MCF 10A (cell line): ENCODE data around the gene ANO2. TPM values are rescaled to one million over a fixed set of nuclear protein-coding genes. Genes with fewer than 3 reads are reported as not detected.

Experiments used
- BruUV-seq: library from RNA; stranded (reverse); fragments of 400-500 nt; replicated peaks from 2 replicates; lab custom pipeline; 2021; lab: Mats Ljungman, UMichigan
- CTCF ChIA-PET: fragments of 300-600 bp; sonication (Branson Sonifier 250); formaldehyde crosslinking; extraction: SDS; loops from one replicate; lab custom pipeline; 2021; ENCODE audit warnings: antibody characterized with exemption, inconsistent platforms; lab: Yijun Ruan, JAX
- POLR2A ChIA-PET: fragments of 300-600, 350-650 bp; sonication (Branson Sonifier 250); formaldehyde crosslinking; extraction: SDS; loops from one replicate; lab custom pipeline; 2020; ENCODE audit warnings: antibody characterized with exemption, inconsistent platforms; lab: Yijun Ruan, JAX
- DNase-seq: peaks from one replicate; pipeline ENCODE4 v3.0.0-alpha.2; 2018; ENCODE audit not compliant: unreplicated experiment
- H3K27ac Mint-ChIP-seq: one replicate; pipeline ENCODE4 v1.8.0; 2022; ENCODE audit warnings: mild to moderate bottlenecking, low read depth, mixed read lengths; ENCODE audit not compliant: unreplicated experiment
- H3K27me3 Mint-ChIP-seq: one replicate; pipeline ENCODE4 v1.8.0; 2022; ENCODE audit warnings: mixed read lengths; ENCODE audit not compliant: insufficient read depth, unreplicated experiment
- H3K36me3 Mint-ChIP-seq: one replicate; pipeline ENCODE4 v1.8.0; 2022; ENCODE audit warnings: mild to moderate bottlenecking, moderate library complexity, mixed read lengths; ENCODE audit not compliant: insufficient read depth, unreplicated experiment
- H3K4me1 Mint-ChIP-seq: one replicate; pipeline ENCODE4 v1.8.0; 2022; ENCODE audit warnings: mixed read lengths; ENCODE audit not compliant: insufficient read depth, unreplicated experiment
- H3K4me3 Mint-ChIP-seq: one replicate; pipeline ENCODE4 v1.8.0; 2022; ENCODE audit warnings: mild to moderate bottlenecking, moderate library complexity, mixed read lengths; ENCODE audit not compliant: unreplicated experiment
- H3K9me3 Mint-ChIP-seq: one replicate; pipeline ENCODE4 v1.8.0; 2022; ENCODE audit warnings: mixed read lengths; ENCODE audit not compliant: unreplicated experiment
- CTCF ChIP-seq: fragments of 200-600 bp; IDR thresholded peaks from one replicate; pipeline ENCODE4 v1.8.0; 2022; ENCODE audit warnings: antibody characterized with exemption, mild to moderate bottlenecking; ENCODE audit not compliant: unreplicated experiment
- intact Hi-C: fragments of 100-400 bp; cut with micrococcal nuclease; formaldehyde crosslinking; loops from 2 replicates; pipeline ENCODE4 v1.14.1; 2022
- total RNA-seq: library from RNA; stranded (reverse); gene quantifications from 2 replicates; pipeline ENCODE4 v1.2.3, GENCODE V29; 2022

ANO2 gene
- total RNA-seq, 1 experiment from 2014 or later = not detected

- ChIA-PET POLR2A (no interaction called here), CTCF (interaction anchor here (1.5 to 3.0 kb wide), 2 partner anchors 19 to 70 kb away, joined by 5 to 14 read pairs; no protein-coding TSS in a partner anchor)
- no peaks in the 10 kb centered on the region for H3K9me3 Mint-ChIP-seq
- TF ChIP-seq CTCF = no peak
- H3K4me3 Mint-ChIP-seq = no peak overlapping the region
- H3K27ac Mint-ChIP-seq = no peak overlapping the region
- intact Hi-C loops = no loop called here
- BruUV-seq = no TSS peak
- H3K27me3 Mint-ChIP-seq = peaks cover 61% of the 10 kb centered on the region
- H3K4me1 Mint-ChIP-seq = no peaks in the 10 kb centered on the region
- H3K36me3 Mint-ChIP-seq = no peaks in the 10 kb centered on the region
- DNase-seq = no peak
Measured at GRCh38 chr12:5969156-5969973, 24.3 kb upstream of the ANO2 start.

- DNase-seq = no peak
- H3K9me3 Mint-ChIP-seq = no peaks in the 10 kb centered on the region
- no peaks in the 10 kb centered on the region for H3K4me1 Mint-ChIP-seq
- CTCF ChIA-PET = interaction anchor here (1.1 to 5.6 kb wide), 4 partner anchors 11 to 24 kb away, joined by 3 to 37 read pairs (median 8); no protein-coding TSS in a partner anchor
- H3K36me3 Mint-ChIP-seq = no peaks in the 10 kb centered on the region
- POLR2A ChIA-PET = no interaction called here
- H3K4me3 Mint-ChIP-seq = no peak overlapping the region
- intact Hi-C loops = no loop called here
- no peak for TF ChIP-seq CTCF
- peaks cover 55% of the 10 kb centered on the region for H3K27me3 Mint-ChIP-seq
- H3K27ac Mint-ChIP-seq = no peak overlapping the region
- BruUV-seq = no TSS peak
Measured at GRCh38 chr12:5967645-5968415, 22.8 kb upstream of the ANO2 start.

GRCh38 chr12:5966486-5967095 lies 21.5 kb upstream of the ANO2 start:
- intact Hi-C loops = loop anchor here (1.0 kb wide), 1 partner anchor 319 kb away; no protein-coding TSS in a partner anchor
- no peaks in the 10 kb centered on the region for H3K9me3 Mint-ChIP-seq
- H3K4me1 Mint-ChIP-seq = no peaks in the 10 kb centered on the region
- no peak for DNase-seq
- ChIA-PET POLR2A (no interaction called here), CTCF (interaction anchor here (0.5 to 5.6 kb wide), 21 partner anchors 10 to 945 kb away, joined by 3 to 37 read pairs (median 4); no protein-coding TSS in a partner anchor)
- BruUV-seq = no TSS peak
- H3K27me3 Mint-ChIP-seq = peaks cover 51% of the 10 kb centered on the region
- no peak overlapping the region for H3K4me3 Mint-ChIP-seq
- H3K36me3 Mint-ChIP-seq = no peaks in the 10 kb centered on the region
- H3K27ac Mint-ChIP-seq = no peak overlapping the region
- TF ChIP-seq CTCF = no peak
